Mesothelial cell of epicardium (in vitro differentiated cells): ENCODE data around the gene BRCA2. TPM values are rescaled to one million over a fixed set of nuclear protein-coding genes. Genes with fewer than 3 reads are reported as not detected.

ENCODE experiments used
- DNase-seq, 2 experiments: peaks; one replicate each; pipeline ENCODE4 v3.0.0; 2021; ENCODE audit warnings: low spot score in 2 of 2; ENCODE audit not compliant: unreplicated experiment in 2 of 2
- H3K27ac Mint-ChIP-seq: 2 replicates; pipeline ENCODE4 v1.8.0; 2021; ENCODE audit warnings: mixed read lengths
- H3K27me3 Mint-ChIP-seq: 2 replicates; pipeline ENCODE4 v1.8.0; 2021; ENCODE audit warnings: low read depth, mixed read lengths
- H3K36me3 Mint-ChIP-seq: 2 replicates; pipeline ENCODE4 v1.8.0; 2021; ENCODE audit warnings: mixed read lengths
- H3K4me1 Mint-ChIP-seq: 2 replicates; pipeline ENCODE4 v1.8.0; 2021; ENCODE audit warnings: mixed read lengths
- H3K4me3 Mint-ChIP-seq: 2 replicates; pipeline ENCODE4 v1.8.0; 2021; ENCODE audit warnings: mild to moderate bottlenecking, moderate library complexity, mixed read lengths
- H3K9me3 Mint-ChIP-seq: 2 replicates; pipeline ENCODE4 v1.8.0; 2021; ENCODE audit warnings: mixed read lengths
- total RNA-seq: library from RNA; stranded (reverse); gene quantifications from 3 replicates; pipeline ENCODE4 v1.2.1, GENCODE V29; 2021
- TF ChIP-seq, protein P1 (sequence below): fragments of 200-600 bp; sonication (generic); IDR thresholded peaks from one replicate; pipeline ENCODE4 v1.5.0; 2021; ENCODE audit warnings: antibody characterized with exemption; ENCODE audit not compliant: unreplicated experiment

Gene BRCA2, protein sequence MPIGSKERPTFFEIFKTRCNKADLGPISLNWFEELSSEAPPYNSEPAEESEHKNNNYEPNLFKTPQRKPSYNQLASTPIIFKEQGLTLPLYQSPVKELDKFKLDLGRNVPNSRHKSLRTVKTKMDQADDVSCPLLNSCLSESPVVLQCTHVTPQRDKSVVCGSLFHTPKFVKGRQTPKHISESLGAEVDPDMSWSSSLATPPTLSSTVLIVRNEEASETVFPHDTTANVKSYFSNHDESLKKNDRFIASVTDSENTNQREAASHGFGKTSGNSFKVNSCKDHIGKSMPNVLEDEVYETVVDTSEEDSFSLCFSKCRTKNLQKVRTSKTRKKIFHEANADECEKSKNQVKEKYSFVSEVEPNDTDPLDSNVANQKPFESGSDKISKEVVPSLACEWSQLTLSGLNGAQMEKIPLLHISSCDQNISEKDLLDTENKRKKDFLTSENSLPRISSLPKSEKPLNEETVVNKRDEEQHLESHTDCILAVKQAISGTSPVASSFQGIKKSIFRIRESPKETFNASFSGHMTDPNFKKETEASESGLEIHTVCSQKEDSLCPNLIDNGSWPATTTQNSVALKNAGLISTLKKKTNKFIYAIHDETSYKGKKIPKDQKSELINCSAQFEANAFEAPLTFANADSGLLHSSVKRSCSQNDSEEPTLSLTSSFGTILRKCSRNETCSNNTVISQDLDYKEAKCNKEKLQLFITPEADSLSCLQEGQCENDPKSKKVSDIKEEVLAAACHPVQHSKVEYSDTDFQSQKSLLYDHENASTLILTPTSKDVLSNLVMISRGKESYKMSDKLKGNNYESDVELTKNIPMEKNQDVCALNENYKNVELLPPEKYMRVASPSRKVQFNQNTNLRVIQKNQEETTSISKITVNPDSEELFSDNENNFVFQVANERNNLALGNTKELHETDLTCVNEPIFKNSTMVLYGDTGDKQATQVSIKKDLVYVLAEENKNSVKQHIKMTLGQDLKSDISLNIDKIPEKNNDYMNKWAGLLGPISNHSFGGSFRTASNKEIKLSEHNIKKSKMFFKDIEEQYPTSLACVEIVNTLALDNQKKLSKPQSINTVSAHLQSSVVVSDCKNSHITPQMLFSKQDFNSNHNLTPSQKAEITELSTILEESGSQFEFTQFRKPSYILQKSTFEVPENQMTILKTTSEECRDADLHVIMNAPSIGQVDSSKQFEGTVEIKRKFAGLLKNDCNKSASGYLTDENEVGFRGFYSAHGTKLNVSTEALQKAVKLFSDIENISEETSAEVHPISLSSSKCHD (N-terminal part only)
- total RNA-seq = 6.5 to 10.3 TPM (median 8.1 TPM) in 3 replicates

DNA sequence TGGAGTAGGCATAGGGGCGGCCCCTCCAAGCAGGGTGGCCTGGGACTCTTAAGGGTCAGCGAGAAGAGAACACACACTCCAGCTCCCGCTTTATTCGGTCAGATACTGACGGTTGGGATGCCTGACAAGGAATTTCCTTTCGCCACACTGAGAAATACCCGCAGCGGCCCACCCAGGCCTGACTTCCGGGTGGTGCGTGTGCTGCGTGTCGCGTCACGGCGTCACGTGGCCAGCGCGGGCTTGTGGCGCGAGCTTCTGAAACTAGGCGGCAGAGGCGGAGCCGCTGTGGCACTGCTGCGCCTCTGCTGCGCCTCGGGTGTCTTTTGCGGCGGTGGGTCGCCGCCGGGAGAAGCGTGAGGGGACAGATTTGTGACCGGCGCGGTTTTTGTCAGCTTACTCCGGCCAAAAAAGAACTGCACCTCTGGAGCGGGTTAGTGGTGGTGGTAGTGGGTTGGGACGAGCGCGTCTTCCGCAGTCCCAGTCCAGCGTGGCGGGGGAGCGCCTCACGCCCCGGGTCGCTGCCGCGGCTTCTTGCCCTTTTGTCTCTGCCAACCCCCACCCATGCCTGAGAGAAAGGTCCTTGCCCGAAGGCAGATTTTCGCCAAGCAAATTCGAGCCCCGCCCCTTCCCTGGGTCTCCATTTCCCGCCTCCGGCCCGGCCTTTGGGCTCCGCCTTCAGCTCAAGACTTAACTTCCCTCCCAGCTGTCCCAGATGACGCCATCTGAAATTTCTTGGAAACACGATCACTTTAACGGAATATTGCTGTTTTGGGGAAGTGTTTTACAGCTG, at the start of gene BRCA2, which contains the start of gene ZAR1L:
Gene BRCA2, plus strand, starts transcription at position 271 of the 790 bp plus-strand sequence. CDS start 953 bp downstream, outside the sequence.
Gene ZAR1L, minus strand, starts transcription at position 126 of the 790 bp plus-strand sequence. CDS start 3,438 bp downstream, outside the sequence.
- H3K27ac Mint-ChIP-seq = peak within 1 kb of the TSS; percentile 99
- H3K4me3 Mint-ChIP-seq = peak within 1 kb of the TSS; percentile 96
- H3K36me3 Mint-ChIP-seq = no peaks in the 10 kb centered on the region
- TF ChIP-seq, protein P1, sequence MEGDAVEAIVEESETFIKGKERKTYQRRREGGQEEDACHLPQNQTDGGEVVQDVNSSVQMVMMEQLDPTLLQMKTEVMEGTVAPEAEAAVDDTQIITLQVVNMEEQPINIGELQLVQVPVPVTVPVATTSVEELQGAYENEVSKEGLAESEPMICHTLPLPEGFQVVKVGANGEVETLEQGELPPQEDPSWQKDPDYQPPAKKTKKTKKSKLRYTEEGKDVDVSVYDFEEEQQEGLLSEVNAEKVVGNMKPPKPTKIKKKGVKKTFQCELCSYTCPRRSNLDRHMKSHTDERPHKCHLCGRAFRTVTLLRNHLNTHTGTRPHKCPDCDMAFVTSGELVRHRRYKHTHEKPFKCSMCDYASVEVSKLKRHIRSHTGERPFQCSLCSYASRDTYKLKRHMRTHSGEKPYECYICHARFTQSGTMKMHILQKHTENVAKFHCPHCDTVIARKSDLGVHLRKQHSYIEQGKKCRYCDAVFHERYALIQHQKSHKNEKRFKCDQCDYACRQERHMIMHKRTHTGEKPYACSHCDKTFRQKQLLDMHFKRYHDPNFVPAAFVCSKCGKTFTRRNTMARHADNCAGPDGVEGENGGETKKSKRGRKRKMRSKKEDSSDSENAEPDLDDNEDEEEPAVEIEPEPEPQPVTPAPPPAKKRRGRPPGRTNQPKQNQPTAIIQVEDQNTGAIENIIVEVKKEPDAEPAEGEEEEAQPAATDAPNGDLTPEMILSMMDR = no peak
- H3K9me3 Mint-ChIP-seq = no peaks in the 10 kb centered on the region
- no peaks in the 10 kb centered on the region for H3K27me3 Mint-ChIP-seq
- H3K4me1 Mint-ChIP-seq = peaks cover 6% of the 10 kb centered on the region
- peak; percentile 75 to 88 for DNase-seq

DNA sequence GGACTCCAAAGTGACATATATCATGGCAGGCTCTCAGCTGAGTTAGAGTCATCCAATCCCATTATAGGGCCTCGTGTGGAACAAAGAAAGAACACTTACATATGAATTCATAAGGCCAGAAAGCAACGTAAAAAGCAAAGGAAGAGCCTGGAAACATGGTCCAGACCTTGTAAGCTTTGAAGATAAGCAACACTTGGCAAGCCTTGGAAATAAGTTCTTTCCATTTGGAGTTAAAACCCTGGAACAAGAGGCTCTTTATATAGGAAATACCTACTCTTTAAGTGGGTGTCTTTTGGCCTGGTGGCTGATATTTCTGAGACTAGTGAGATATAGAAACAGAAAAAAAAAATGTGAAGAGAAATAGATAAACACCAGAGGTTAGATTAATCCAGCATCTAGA, 49.6 kb upstream of the BRCA2 start:
- H3K4me3 Mint-ChIP-seq = no peak overlapping the region
- no peak for DNase-seq
- H3K9me3 Mint-ChIP-seq = no peaks in the 10 kb centered on the region
- peaks cover 13% of the 10 kb centered on the region for H3K36me3 Mint-ChIP-seq
- H3K27me3 Mint-ChIP-seq = no peaks in the 10 kb centered on the region
- H3K27ac Mint-ChIP-seq = no peak overlapping the region
- TF ChIP-seq, protein P1 = no peak
- H3K4me1 Mint-ChIP-seq = peaks cover 22% of the 10 kb centered on the region

DNA sequence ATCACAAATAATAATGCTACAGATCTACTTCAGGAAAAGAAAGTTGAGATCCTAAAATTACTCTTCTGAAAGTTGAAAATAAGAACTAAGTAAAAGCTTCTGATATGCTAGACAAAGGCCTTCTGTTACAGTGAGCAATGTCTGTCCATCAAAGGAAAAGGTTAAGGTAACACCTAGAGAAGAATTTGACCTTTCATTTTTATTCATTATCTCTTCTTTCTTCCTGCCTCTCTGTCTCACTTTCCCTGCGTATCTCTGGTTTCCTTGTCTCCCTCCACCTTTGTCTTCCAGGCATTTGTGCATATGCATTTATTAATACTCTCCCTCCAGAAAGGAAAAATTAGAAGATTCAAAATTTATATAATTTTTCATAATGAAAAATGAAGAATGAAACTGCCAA, 49.2 kb upstream of the BRCA2 start:
- Mint-ChIP-seq H3K9me3 (no peaks in the 10 kb centered on the region), H3K27me3 (no peaks in the 10 kb centered on the region), H3K4me1 (peaks cover 18% of the 10 kb centered on the region), H3K4me3 (no peak overlapping the region), H3K27ac (no peak overlapping the region), H3K36me3 (peaks cover 13% of the 10 kb centered on the region)
- TF ChIP-seq, protein P1 = no peak
- no peak for DNase-seq

DNA sequence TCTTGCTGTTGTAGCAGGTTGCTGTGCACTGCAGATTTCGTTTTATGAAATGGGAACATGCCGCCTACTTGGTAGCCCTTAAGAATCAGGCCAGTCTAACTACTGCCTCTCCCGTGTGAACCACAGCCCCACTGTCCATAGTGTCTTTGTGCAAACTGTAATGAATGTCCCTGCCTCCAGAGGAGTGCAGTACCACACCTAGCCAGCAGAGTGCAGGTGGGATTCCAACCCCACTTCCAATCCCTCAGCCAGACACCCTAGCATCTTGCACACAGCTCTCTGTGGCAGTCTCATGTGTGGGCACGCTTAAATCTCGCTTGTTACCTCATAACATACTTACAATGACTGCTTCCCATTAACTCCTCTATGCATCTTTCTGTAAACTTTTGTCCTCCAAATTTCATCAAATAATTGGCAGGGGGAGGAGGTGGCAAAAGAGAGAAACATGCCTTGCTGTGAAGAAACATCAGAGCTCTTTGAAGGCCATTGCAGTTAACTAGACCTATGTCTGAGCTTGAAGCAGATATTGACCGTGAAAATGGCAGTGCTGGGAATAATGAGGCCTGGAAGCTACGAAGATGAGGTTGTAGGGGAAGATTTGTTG, 47.4 kb upstream of the BRCA2 start:
- H3K27ac Mint-ChIP-seq = no peak overlapping the region
- DNase-seq = no peak
- TF ChIP-seq, protein P1 = peak; percentile 85
- no peaks in the 10 kb centered on the region for H3K27me3 Mint-ChIP-seq
- peaks cover 16% of the 10 kb centered on the region for H3K36me3 Mint-ChIP-seq
- H3K9me3 Mint-ChIP-seq = no peaks in the 10 kb centered on the region
- H3K4me3 Mint-ChIP-seq = no peak overlapping the region
- peaks cover 2% of the 10 kb centered on the region for H3K4me1 Mint-ChIP-seq
